ENCODE data around the gene LZTS2.
A peak's percentile ranks its signal among the peaks of the same experiment; 100 is the strongest.
"Not testable (repeated sequence)": the region's sequence is repeated elsewhere in the genome, so short reads cannot be mapped to it uniquely, and the experiment has no call there.

Gene LZTS2

GRCh38 chr10:101034404-101034803 is 34.8 kb downstream of the LZTS2 start:
- not testable (repeated sequence) for DNase-seq

- no peak for DNase-seq
These were observed 35.7 kb downstream of the LZTS2 start for GRCh38 chr10:101035314-101035713.

GRCh38 chr10:101035916-101036702 is 36.5 kb downstream of the LZTS2 start:
- DNase-seq: no peak

GRCh38 chr10:101036726-101037125 is 37.1 kb downstream of the LZTS2 start:
- no peak for DNase-seq

- no peak for DNase-seq
These were observed 38.9 kb downstream of the LZTS2 start for GRCh38 chr10:101038484-101038883.

GRCh38 chr10:101040061-101040460 is 40.5 kb downstream of the LZTS2 start:
- DNase-seq: no peak

- DNase-seq: no peak
These were observed 41.2 kb downstream of the LZTS2 start for GRCh38 chr10:101040851-101041250.

GRCh38 chr10:101041252-101041761 is 41.7 kb downstream of the LZTS2 start:
- peak; percentile 86 for DNase-seq

- no peak for DNase-seq
These were observed 42.5 kb downstream of the LZTS2 start for GRCh38 chr10:101042118-101042517.

- DNase-seq: peak; percentile 88
These were observed 43.2 kb downstream of the LZTS2 start for GRCh38 chr10:101042667-101043362.

GRCh38 chr10:101043363-101043707 is 43.7 kb downstream of the LZTS2 start:
- no peak for DNase-seq

GRCh38 chr10:101044117-101044516 is 44.5 kb downstream of the LZTS2 start:
- no peak for DNase-seq

GRCh38 chr10:101046332-101047238 is 47.0 kb downstream of the LZTS2 start:
- DNase-seq: no peak

GRCh38 chr10:101047268-101047667 is 47.7 kb downstream of the LZTS2 start:
- DNase-seq: no peak

GRCh38 chr10:101047961-101048892 is 48.6 kb downstream of the LZTS2 start:
- no peak for DNase-seq

- peak; percentile 82 for DNase-seq
These were observed 50.8 kb downstream of the LZTS2 start for GRCh38 chr10:101050208-101051069.

- DNase-seq: no peak
These were observed 52.7 kb downstream of the LZTS2 start for GRCh38 chr10:101052285-101052684.

- no peak for DNase-seq
These were observed 53.9 kb downstream of the LZTS2 start for GRCh38 chr10:101053516-101053915.

GRCh38 chr10:101054351-101054750 is 54.7 kb downstream of the LZTS2 start:
- DNase-seq: no peak

GRCh38 chr10:101054876-101055275 is 55.3 kb downstream of the LZTS2 start:
- no peak for DNase-seq

GRCh38 chr10:101055411-101055810 is 55.8 kb downstream of the LZTS2 start:
- no peak for DNase-seq
